ENCODE data around the gene RHBDD1.

Gene RHBDD1

GRCh38 chr2:226893216-226893615 lies 57.4 kb downstream of the RHBDD1 start:
- Histone ChIP-seq H3K9ac (ENCODE audit: low read depth in 1 of 2, low read length in 2 of 2) (no peak overlapping the region), H3K9me3 (ENCODE audit: control insufficient read depth in 2 of 2, low read length in 2 of 2) (no peaks in the 10 kb centered on the region), H3K27ac (ENCODE audit: low read depth in 2 of 2, low read length in 2 of 2) (no peak overlapping the region), H3K4me3 (ENCODE audit: low read length in 2 of 2) (no peak overlapping the region), H3K36me3 (ENCODE audit: control insufficient read depth in 2 of 2, insufficient read depth in 2 of 2, low read length in 2 of 2) (no peaks in the 10 kb centered on the region), H3K27me3 (ENCODE audit: control insufficient read depth in 2 of 2, insufficient read depth in 2 of 2, low read length in 2 of 2) (no peaks in the 10 kb centered on the region), H3K4me1 (ENCODE audit: control insufficient read depth in 2 of 2, insufficient read depth in 2 of 2, low read length in 2 of 2) (no peaks in the 10 kb centered on the region)

GRCh38 chr2:226894752-226895151 lies 58.9 kb downstream of the RHBDD1 start:
- Histone ChIP-seq H3K4me3 (ENCODE audit: low read length in 2 of 2) (no peak overlapping the region), H3K4me1 (ENCODE audit: control insufficient read depth in 2 of 2, insufficient read depth in 2 of 2, low read length in 2 of 2) (no peaks in the 10 kb centered on the region), H3K9me3 (ENCODE audit: control insufficient read depth in 2 of 2, low read length in 2 of 2) (no peaks in the 10 kb centered on the region), H3K27me3 (ENCODE audit: control insufficient read depth in 2 of 2, insufficient read depth in 2 of 2, low read length in 2 of 2) (no peaks in the 10 kb centered on the region), H3K36me3 (ENCODE audit: control insufficient read depth in 2 of 2, insufficient read depth in 2 of 2, low read length in 2 of 2) (no peaks in the 10 kb centered on the region), H3K27ac (ENCODE audit: low read depth in 2 of 2, low read length in 2 of 2) (no peak overlapping the region), H3K9ac (ENCODE audit: low read depth in 1 of 2, low read length in 2 of 2) (no peak overlapping the region)

- no peak overlapping the region for H3K27ac ChIP-seq (ENCODE audit: low read depth in 2 of 2, low read length in 2 of 2)
These were observed 59.7 kb downstream of the RHBDD1 start for GRCh38 chr2:226895579-226895978.

GRCh38 chr2:226898121-226898520 lies 62.3 kb downstream of the RHBDD1 start:
- Histone ChIP-seq H3K4me1 (ENCODE audit: control insufficient read depth in 2 of 2, insufficient read depth in 2 of 2, low read length in 2 of 2) (no peaks in the 10 kb centered on the region), H3K27ac (ENCODE audit: low read depth in 2 of 2, low read length in 2 of 2) (no peak overlapping the region), H3K9me3 (ENCODE audit: control insufficient read depth in 2 of 2, low read length in 2 of 2) (no peaks in the 10 kb centered on the region), H3K27me3 (ENCODE audit: control insufficient read depth in 2 of 2, insufficient read depth in 2 of 2, low read length in 2 of 2) (no peaks in the 10 kb centered on the region), H3K9ac (ENCODE audit: low read depth in 1 of 2, low read length in 2 of 2) (no peak overlapping the region), H3K4me3 (ENCODE audit: low read length in 2 of 2) (no peak overlapping the region), H3K36me3 (ENCODE audit: control insufficient read depth in 2 of 2, insufficient read depth in 2 of 2, low read length in 2 of 2) (no peaks in the 10 kb centered on the region)

More at GRCh38 chr2:226895579-226895978, 59.7 kb downstream of the RHBDD1 start:
- no peaks in the 10 kb centered on the region for H3K36me3 ChIP-seq (ENCODE audit: control insufficient read depth in 2 of 2, insufficient read depth in 2 of 2, low read length in 2 of 2)
- no peak overlapping the region for H3K4me3 ChIP-seq (ENCODE audit: low read length in 2 of 2)
- H3K9ac ChIP-seq (ENCODE audit: low read depth in 1 of 2, low read length in 2 of 2), result no peak overlapping the region
- no peaks in the 10 kb centered on the region for H3K9me3 ChIP-seq (ENCODE audit: control insufficient read depth in 2 of 2, low read length in 2 of 2)
- no peaks in the 10 kb centered on the region for H3K27me3 ChIP-seq (ENCODE audit: control insufficient read depth in 2 of 2, insufficient read depth in 2 of 2, low read length in 2 of 2)
- H3K4me1 ChIP-seq (ENCODE audit: control insufficient read depth in 2 of 2, insufficient read depth in 2 of 2, low read length in 2 of 2), result no peaks in the 10 kb centered on the region

GRCh38 chr2:226898897-226899296 lies 63.0 kb downstream of the RHBDD1 start:
- H3K9ac ChIP-seq (ENCODE audit: low read depth in 1 of 2, low read length in 2 of 2), result no peak overlapping the region
- H3K4me3 ChIP-seq (ENCODE audit: low read length in 2 of 2), result no peak overlapping the region
- no peaks in the 10 kb centered on the region for H3K27me3 ChIP-seq (ENCODE audit: control insufficient read depth in 2 of 2, insufficient read depth in 2 of 2, low read length in 2 of 2)
- no peaks in the 10 kb centered on the region for H3K36me3 ChIP-seq (ENCODE audit: control insufficient read depth in 2 of 2, insufficient read depth in 2 of 2, low read length in 2 of 2)
- H3K27ac ChIP-seq (ENCODE audit: low read depth in 2 of 2, low read length in 2 of 2), result no peak overlapping the region
- H3K4me1 ChIP-seq (ENCODE audit: control insufficient read depth in 2 of 2, insufficient read depth in 2 of 2, low read length in 2 of 2), result no peaks in the 10 kb centered on the region
- no peaks in the 10 kb centered on the region for H3K9me3 ChIP-seq (ENCODE audit: control insufficient read depth in 2 of 2, low read length in 2 of 2)

GRCh38 chr2:226902041-226902966 lies 66.5 kb downstream of the RHBDD1 start:
- H3K36me3 ChIP-seq (ENCODE audit: control insufficient read depth in 2 of 2, insufficient read depth in 2 of 2, low read length in 2 of 2), result no peaks in the 10 kb centered on the region
- no peaks in the 10 kb centered on the region for H3K4me1 ChIP-seq (ENCODE audit: control insufficient read depth in 2 of 2, insufficient read depth in 2 of 2, low read length in 2 of 2)
- no peak overlapping the region for H3K27ac ChIP-seq (ENCODE audit: low read depth in 2 of 2, low read length in 2 of 2)
- H3K4me3 ChIP-seq (ENCODE audit: low read length in 2 of 2), result no peak overlapping the region
- no peak overlapping the region for H3K9ac ChIP-seq (ENCODE audit: low read depth in 1 of 2, low read length in 2 of 2)
- H3K27me3 ChIP-seq (ENCODE audit: control insufficient read depth in 2 of 2, insufficient read depth in 2 of 2, low read length in 2 of 2), result no peaks in the 10 kb centered on the region
- no peaks in the 10 kb centered on the region for H3K9me3 ChIP-seq (ENCODE audit: control insufficient read depth in 2 of 2, low read length in 2 of 2)

- Histone ChIP-seq H3K4me1 (ENCODE audit: control insufficient read depth in 2 of 2, insufficient read depth in 2 of 2, low read length in 2 of 2) (peaks cover 0 to 2% of the 10 kb centered on the region in 2 donors), H3K9me3 (ENCODE audit: control insufficient read depth in 2 of 2, low read length in 2 of 2) (no peaks in the 10 kb centered on the region), H3K27ac (ENCODE audit: low read depth in 2 of 2, low read length in 2 of 2) (no peak overlapping the region), H3K9ac (ENCODE audit: low read depth in 1 of 2, low read length in 2 of 2) (no peak overlapping the region), H3K36me3 (ENCODE audit: control insufficient read depth in 2 of 2, insufficient read depth in 2 of 2, low read length in 2 of 2) (no peaks in the 10 kb centered on the region), H3K27me3 (ENCODE audit: control insufficient read depth in 2 of 2, insufficient read depth in 2 of 2, low read length in 2 of 2) (no peaks in the 10 kb centered on the region), H3K4me3 (ENCODE audit: low read length in 2 of 2) (no peak overlapping the region)
These were observed 67.3 kb downstream of the RHBDD1 start for GRCh38 chr2:226903179-226903578.

GRCh38 chr2:226904592-226904991 lies 68.7 kb downstream of the RHBDD1 start:
- Histone ChIP-seq H3K9ac (ENCODE audit: low read depth in 1 of 2, low read length in 2 of 2) (no peak overlapping the region), H3K27ac (ENCODE audit: low read depth in 2 of 2, low read length in 2 of 2) (no peak overlapping the region), H3K4me3 (ENCODE audit: low read length in 2 of 2) (no peak overlapping the region), H3K4me1 (ENCODE audit: control insufficient read depth in 2 of 2, insufficient read depth in 2 of 2, low read length in 2 of 2) (peaks cover 5% of the 10 kb centered on the region in 2 donors), H3K36me3 (ENCODE audit: control insufficient read depth in 2 of 2, insufficient read depth in 2 of 2, low read length in 2 of 2) (no peaks in the 10 kb centered on the region), H3K27me3 (ENCODE audit: control insufficient read depth in 2 of 2, insufficient read depth in 2 of 2, low read length in 2 of 2) (no peaks in the 10 kb centered on the region), H3K9me3 (ENCODE audit: control insufficient read depth in 2 of 2, low read length in 2 of 2) (no peaks in the 10 kb centered on the region)

- Histone ChIP-seq H3K36me3 (ENCODE audit: control insufficient read depth in 2 of 2, insufficient read depth in 2 of 2, low read length in 2 of 2) (no peaks in the 10 kb centered on the region), H3K4me1 (ENCODE audit: control insufficient read depth in 2 of 2, insufficient read depth in 2 of 2, low read length in 2 of 2) (peaks cover 5 to 8% of the 10 kb centered on the region in 2 donors), H3K27me3 (ENCODE audit: control insufficient read depth in 2 of 2, insufficient read depth in 2 of 2, low read length in 2 of 2) (no peaks in the 10 kb centered on the region), H3K9ac (ENCODE audit: low read depth in 1 of 2, low read length in 2 of 2) (no peak overlapping the region), H3K4me3 (ENCODE audit: low read length in 2 of 2) (no peak overlapping the region), H3K27ac (ENCODE audit: low read depth in 2 of 2, low read length in 2 of 2) (peak overlapping the region in 1 of 2 donors; percentile 59), H3K9me3 (ENCODE audit: control insufficient read depth in 2 of 2, low read length in 2 of 2) (no peaks in the 10 kb centered on the region)
These were observed 69.9 kb downstream of the RHBDD1 start for GRCh38 chr2:226905718-226906117.

- no peaks in the 10 kb centered on the region for H3K36me3 ChIP-seq (ENCODE audit: control insufficient read depth in 2 of 2, insufficient read depth in 2 of 2, low read length in 2 of 2)
- H3K4me1 ChIP-seq (ENCODE audit: control insufficient read depth in 2 of 2, insufficient read depth in 2 of 2, low read length in 2 of 2), result peaks cover 5 to 8% of the 10 kb centered on the region in 2 donors
- H3K27ac ChIP-seq (ENCODE audit: low read depth in 2 of 2, low read length in 2 of 2), result peak overlapping the region in 1 of 2 donors; percentile 59
- H3K27me3 ChIP-seq (ENCODE audit: control insufficient read depth in 2 of 2, insufficient read depth in 2 of 2, low read length in 2 of 2), result no peaks in the 10 kb centered on the region
- no peak overlapping the region for H3K4me3 ChIP-seq (ENCODE audit: low read length in 2 of 2)
- no peak overlapping the region for H3K9ac ChIP-seq (ENCODE audit: low read depth in 1 of 2, low read length in 2 of 2)
- H3K9me3 ChIP-seq (ENCODE audit: control insufficient read depth in 2 of 2, low read length in 2 of 2), result no peaks in the 10 kb centered on the region
These were observed 70.4 kb downstream of the RHBDD1 start for GRCh38 chr2:226906163-226906693.
